Spleen (tissue), 7 donors: Measurements from ENCODE around the gene SPATA33.
A peak's percentile ranks its signal among the peaks of the same experiment; 100 is the strongest.

ENCODE experiments used
- POLR2A ChIP-seq, 3 donors: fragments of 450-650 bp; IDR thresholded peaks; one replicate each; pipeline ENCODE4 v1.5.1; 2017; ENCODE audit warnings: antibody characterized with exemption in 3 of 3, mild to moderate bottlenecking in 1 of 3
- POLR2AphosphoS5 ChIP-seq, 3 donors: sonication (generic); formaldehyde crosslinking; IDR thresholded peaks; one replicate each; pipeline ENCODE4 v1.5.1; 2017; ENCODE audit warnings: antibody characterized with exemption in 3 of 3
- TF ChIP-seq, protein P1 (sequence below), 11 experiments: fragments of 200-600 bp in 7 of 11; fragments of 450-650 bp in 4 of 11; sonication (generic) in 4 of 11; IDR thresholded peaks in 8 of 11; conservative IDR thresholded peaks in 3 of 11; 1 replicate in 7 of 11; 2 replicates in 4 of 11; pipeline versions ENCODE4 v1.4.0 to v1.8.0; 2016 to 2021; ENCODE audit warnings: antibody characterized with exemption in 11 of 11, inconsistent platforms in 4 of 11, mild to moderate bottlenecking in 1 of 11
- donor health status: DM: no; HTN: no; CAD: no; lungs with moderate emphysema.
- donor health status: DM: no; HTN: no; CAD: no.
- donor health status: DM: no; HTN: no; CAD: no.

- TF ChIP-seq, protein P1, sequence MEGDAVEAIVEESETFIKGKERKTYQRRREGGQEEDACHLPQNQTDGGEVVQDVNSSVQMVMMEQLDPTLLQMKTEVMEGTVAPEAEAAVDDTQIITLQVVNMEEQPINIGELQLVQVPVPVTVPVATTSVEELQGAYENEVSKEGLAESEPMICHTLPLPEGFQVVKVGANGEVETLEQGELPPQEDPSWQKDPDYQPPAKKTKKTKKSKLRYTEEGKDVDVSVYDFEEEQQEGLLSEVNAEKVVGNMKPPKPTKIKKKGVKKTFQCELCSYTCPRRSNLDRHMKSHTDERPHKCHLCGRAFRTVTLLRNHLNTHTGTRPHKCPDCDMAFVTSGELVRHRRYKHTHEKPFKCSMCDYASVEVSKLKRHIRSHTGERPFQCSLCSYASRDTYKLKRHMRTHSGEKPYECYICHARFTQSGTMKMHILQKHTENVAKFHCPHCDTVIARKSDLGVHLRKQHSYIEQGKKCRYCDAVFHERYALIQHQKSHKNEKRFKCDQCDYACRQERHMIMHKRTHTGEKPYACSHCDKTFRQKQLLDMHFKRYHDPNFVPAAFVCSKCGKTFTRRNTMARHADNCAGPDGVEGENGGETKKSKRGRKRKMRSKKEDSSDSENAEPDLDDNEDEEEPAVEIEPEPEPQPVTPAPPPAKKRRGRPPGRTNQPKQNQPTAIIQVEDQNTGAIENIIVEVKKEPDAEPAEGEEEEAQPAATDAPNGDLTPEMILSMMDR (IDR thresholded peaks at IDR 0.05 in 8 of 11, conservative IDR thresholded peaks at IDR 0.05 in 3 of 11) = no peak
- TF ChIP-seq POLR2A (IDR thresholded peaks at IDR 0.05) (no peak), POLR2AphosphoS5 (IDR thresholded peaks at IDR 0.05) (peak in 1 of 3 donors; percentile 5)
These were observed 60.3 kb downstream of the SPATA33 start for GRCh38 chr16:89717688-89718505.
